ENCODE measurements around the gene FBXW4.
A peak's percentile ranks its signal among the peaks of the same experiment; 100 is the strongest.

FBXW4 gene

GRCh38 chr10:101607124-101607523 is 87.8 kb downstream of the FBXW4 start:
- no peak overlapping the region for H3K4me2 ChIP-seq (ENCODE audit: low read depth, low read length, poor library complexity, severe bottlenecking)
- no peaks in the 10 kb centered on the region for H3K4me1 ChIP-seq (ENCODE audit: insufficient read depth, low read length, poor library complexity, severe bottlenecking)
- no peaks in the 10 kb centered on the region for H3K9me3 ChIP-seq (ENCODE audit: insufficient read depth, low read depth, low read length)
- H4K20me1 ChIP-seq (ENCODE audit: insufficient read depth, low read length, poor library complexity, severe bottlenecking) = no peaks in the 10 kb centered on the region
- H2AFZ ChIP-seq (ENCODE audit: low read length) = no peak overlapping the region
- H3K9ac ChIP-seq (ENCODE audit: low read depth, low read length, poor library complexity, severe bottlenecking) = no peak overlapping the region
- no peaks in the 10 kb centered on the region for H3F3A ChIP-seq (ENCODE audit: low read depth)
- peaks cover 37% of the 10 kb centered on the region; the same call in 1 of the 2 replicates for H3K36me3 ChIP-seq (ENCODE audit: insufficient read depth, low read length)
- no peak overlapping the region for H3K4me3 ChIP-seq (ENCODE audit: low read length, poor library complexity, severe bottlenecking)
- no peaks in the 10 kb centered on the region for H3K9me2 ChIP-seq (replicated peaks; ENCODE audit: low read depth, low read length)
- no peaks in the 10 kb centered on the region for H3K27me3 ChIP-seq (ENCODE audit: insufficient read depth, low read length, poor library complexity, severe bottlenecking)
- no peak for TF ChIP-seq EZH2phosphoT487 (IDR thresholded peaks at IDR 0.05; ENCODE audit: borderline replicate concordance)
- TF ChIP-seq CTCF (conservative IDR thresholded peaks at IDR 0.05; ENCODE audit: low read length) = no peak
- H3K79me2 ChIP-seq (ENCODE audit: insufficient read depth, low read length) = no peaks in the 10 kb centered on the region

- Histone ChIP-seq H3K36me3 (ENCODE audit: insufficient read depth, low read length) (peaks cover 5% of the 10 kb centered on the region; the same call in 1 of the 2 replicates), H4K20me1 (ENCODE audit: insufficient read depth, low read length, poor library complexity, severe bottlenecking) (no peaks in the 10 kb centered on the region), H3F3A (ENCODE audit: low read depth) (no peaks in the 10 kb centered on the region), H3K27me3 (ENCODE audit: insufficient read depth, low read length, poor library complexity, severe bottlenecking) (no peaks in the 10 kb centered on the region), H3K79me2 (ENCODE audit: insufficient read depth, low read length) (no peaks in the 10 kb centered on the region), H3K4me1 (ENCODE audit: insufficient read depth, low read length, poor library complexity, severe bottlenecking) (no peaks in the 10 kb centered on the region), H3K9ac (ENCODE audit: low read depth, low read length, poor library complexity, severe bottlenecking) (no peak overlapping the region), H2AFZ (ENCODE audit: low read length) (no peak overlapping the region), H3K4me2 (ENCODE audit: low read depth, low read length, poor library complexity, severe bottlenecking) (no peak overlapping the region), H3K4me3 (ENCODE audit: low read length, poor library complexity, severe bottlenecking) (no peak overlapping the region), H3K9me2 (replicated peaks; ENCODE audit: low read depth, low read length) (no peaks in the 10 kb centered on the region), H3K9me3 (ENCODE audit: insufficient read depth, low read depth, low read length) (no peaks in the 10 kb centered on the region)
- TF ChIP-seq EZH2phosphoT487 (IDR thresholded peaks at IDR 0.05; ENCODE audit: borderline replicate concordance) (no peak), CTCF (conservative IDR thresholded peaks at IDR 0.05; ENCODE audit: low read length) (peak; percentile 99)
Observed at GRCh38 chr10:101602761-101603398, 92.1 kb downstream of the FBXW4 start.

GRCh38 chr10:101601541-101601940 is 93.4 kb downstream of the FBXW4 start:
- H3K9me3 ChIP-seq (ENCODE audit: insufficient read depth, low read depth, low read length) = no peaks in the 10 kb centered on the region
- no peaks in the 10 kb centered on the region for H3K4me1 ChIP-seq (ENCODE audit: insufficient read depth, low read length, poor library complexity, severe bottlenecking)
- H4K20me1 ChIP-seq (ENCODE audit: insufficient read depth, low read length, poor library complexity, severe bottlenecking) = no peaks in the 10 kb centered on the region
- no peak overlapping the region for H3K9ac ChIP-seq (ENCODE audit: low read depth, low read length, poor library complexity, severe bottlenecking)
- H3K27me3 ChIP-seq (ENCODE audit: insufficient read depth, low read length, poor library complexity, severe bottlenecking) = no peaks in the 10 kb centered on the region
- H3K9me2 ChIP-seq (replicated peaks; ENCODE audit: low read depth, low read length) = no peaks in the 10 kb centered on the region
- H3K4me3 ChIP-seq (ENCODE audit: low read length, poor library complexity, severe bottlenecking) = no peak overlapping the region
- no peak overlapping the region for H2AFZ ChIP-seq (ENCODE audit: low read length)
- H3F3A ChIP-seq (ENCODE audit: low read depth) = no peaks in the 10 kb centered on the region
- H3K4me2 ChIP-seq (ENCODE audit: low read depth, low read length, poor library complexity, severe bottlenecking) = no peak overlapping the region
- H3K79me2 ChIP-seq (ENCODE audit: insufficient read depth, low read length) = no peaks in the 10 kb centered on the region
- TF ChIP-seq CTCF (conservative IDR thresholded peaks at IDR 0.05; ENCODE audit: low read length) (no peak), EZH2phosphoT487 (IDR thresholded peaks at IDR 0.05; ENCODE audit: borderline replicate concordance) (no peak)
- no peaks in the 10 kb centered on the region; the same call in 1 of the 2 replicates for H3K36me3 ChIP-seq (ENCODE audit: insufficient read depth, low read length)

Data from Loucy (cell line).